Measurements from ENCODE around the gene HDAC2. TPM values are rescaled to one million over a fixed set of nuclear protein-coding genes. Genes with fewer than 3 reads are reported as not detected.

Gene HDAC2
- 10 to 100 TPM; 37.9 to 72.7 (median 49.8) TPM for total RNA-seq

DNA sequence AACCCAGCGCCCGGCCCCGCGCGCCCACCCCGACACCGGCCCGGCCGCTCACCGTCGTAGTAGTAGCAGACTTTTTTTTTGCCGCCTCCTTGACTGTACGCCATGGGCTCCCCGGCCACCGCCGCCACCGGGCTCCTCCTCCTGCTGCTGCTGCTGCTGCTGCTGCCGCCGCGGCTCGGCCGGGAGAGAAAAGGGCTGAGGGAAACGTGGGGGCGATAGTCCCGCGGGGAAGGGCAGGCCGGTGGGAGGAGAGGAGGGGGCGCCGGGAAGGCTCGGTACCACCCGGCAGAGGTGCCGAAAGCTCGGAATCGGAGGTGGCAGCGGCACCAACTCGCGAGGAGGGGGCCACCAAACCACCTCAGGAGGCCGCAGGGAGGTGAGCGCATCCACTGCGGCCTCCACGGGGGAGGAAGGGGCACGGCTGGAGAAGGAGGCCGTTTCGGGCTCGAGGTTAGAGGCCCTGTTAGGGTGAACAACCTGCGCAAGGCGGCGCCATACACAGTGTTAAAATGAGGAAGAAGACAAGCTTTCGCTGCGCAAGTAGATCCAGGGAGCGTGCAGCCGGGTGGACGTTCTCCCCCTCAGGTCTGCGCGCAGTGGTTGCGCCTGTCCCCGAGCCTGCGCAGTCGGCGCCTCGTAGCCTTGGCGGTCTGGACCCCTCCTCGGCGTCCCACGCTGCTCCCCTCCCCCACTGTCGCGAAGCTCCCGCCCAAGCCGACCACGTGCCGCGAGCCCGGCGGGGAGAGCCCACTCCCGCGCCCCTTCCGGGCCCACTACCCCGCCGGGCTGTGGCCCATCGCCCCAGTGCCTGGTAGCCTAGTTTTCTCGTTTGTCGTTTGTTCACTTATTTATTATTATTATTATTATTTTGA is at the start of gene HDAC2:
TSS of gene HDAC2 (minus strand) at position 344 of the 872 bp plus-strand sequence. CDS start at position 104, 240 bp downstream.
- TF ChIP-seq, protein P1, sequence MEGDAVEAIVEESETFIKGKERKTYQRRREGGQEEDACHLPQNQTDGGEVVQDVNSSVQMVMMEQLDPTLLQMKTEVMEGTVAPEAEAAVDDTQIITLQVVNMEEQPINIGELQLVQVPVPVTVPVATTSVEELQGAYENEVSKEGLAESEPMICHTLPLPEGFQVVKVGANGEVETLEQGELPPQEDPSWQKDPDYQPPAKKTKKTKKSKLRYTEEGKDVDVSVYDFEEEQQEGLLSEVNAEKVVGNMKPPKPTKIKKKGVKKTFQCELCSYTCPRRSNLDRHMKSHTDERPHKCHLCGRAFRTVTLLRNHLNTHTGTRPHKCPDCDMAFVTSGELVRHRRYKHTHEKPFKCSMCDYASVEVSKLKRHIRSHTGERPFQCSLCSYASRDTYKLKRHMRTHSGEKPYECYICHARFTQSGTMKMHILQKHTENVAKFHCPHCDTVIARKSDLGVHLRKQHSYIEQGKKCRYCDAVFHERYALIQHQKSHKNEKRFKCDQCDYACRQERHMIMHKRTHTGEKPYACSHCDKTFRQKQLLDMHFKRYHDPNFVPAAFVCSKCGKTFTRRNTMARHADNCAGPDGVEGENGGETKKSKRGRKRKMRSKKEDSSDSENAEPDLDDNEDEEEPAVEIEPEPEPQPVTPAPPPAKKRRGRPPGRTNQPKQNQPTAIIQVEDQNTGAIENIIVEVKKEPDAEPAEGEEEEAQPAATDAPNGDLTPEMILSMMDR (IDR thresholded peaks at IDR 0.05; ENCODE audit: low read depth), result no peak

DNA sequence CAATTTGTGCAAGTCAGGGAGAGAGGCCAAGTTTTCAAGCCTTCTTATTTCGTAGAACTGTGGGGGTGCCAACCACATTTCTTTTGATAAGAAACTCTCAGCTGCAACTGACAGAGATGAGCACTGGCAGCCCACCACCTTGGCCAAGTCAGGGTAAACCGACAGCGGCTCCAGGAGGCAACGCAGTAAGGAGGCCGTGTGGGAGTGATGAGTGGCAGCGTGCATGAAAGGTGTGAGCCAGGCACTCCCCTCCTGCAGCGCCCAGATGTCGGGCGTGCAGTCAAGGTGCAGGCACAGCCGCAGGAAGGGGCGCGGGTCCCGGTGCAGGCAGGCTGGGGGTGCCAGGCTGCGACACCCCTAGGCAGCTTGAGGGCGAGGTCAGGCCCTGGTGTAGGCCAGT is 49.2 kb upstream of the HDAC2 start:
- TF ChIP-seq, protein P1 (IDR thresholded peaks at IDR 0.05; ENCODE audit: low read depth), result no peak

DNA sequence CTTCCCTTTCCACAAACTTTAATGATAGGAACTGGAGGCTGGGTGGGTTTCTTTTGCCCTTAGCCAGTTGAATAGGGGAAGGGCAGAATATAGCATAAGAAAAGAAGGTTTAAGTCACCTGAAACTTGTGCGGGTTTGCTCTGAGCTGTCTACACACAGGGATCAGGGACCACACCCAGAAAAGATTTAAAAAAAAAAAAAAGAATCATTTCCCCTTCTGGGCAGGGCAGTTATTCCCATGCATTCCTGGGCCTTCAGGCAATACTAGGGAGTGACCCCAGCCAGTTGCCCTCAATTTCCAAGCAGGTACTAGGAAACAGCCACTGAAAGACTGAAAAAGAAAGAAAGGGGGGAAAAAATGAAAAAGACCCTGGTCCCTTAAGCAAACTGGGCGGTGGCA is 39.6 kb upstream of the HDAC2 start:
- TF ChIP-seq, protein P1 (IDR thresholded peaks at IDR 0.05; ENCODE audit: low read depth), result no peak

DNA sequence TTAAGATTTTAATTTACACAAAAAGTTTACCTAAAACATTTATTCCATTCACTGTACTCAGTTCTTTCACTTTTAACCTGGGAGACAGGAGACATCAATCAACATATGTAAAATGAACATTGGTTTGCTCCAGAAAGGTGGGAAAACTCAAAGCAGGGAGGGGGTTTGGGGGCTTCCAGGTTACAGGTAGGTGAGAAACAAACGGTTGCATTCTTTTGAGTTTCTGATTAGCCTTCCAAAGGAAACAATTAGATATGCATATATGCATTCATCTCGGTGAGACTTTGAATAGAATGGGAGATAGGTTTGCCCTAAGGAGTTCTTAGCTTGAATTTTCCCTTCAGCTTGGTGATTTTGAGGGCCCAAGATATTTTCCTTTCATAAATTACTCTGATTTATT is 38.2 kb upstream of the HDAC2 start:
- TF ChIP-seq, protein P1 (IDR thresholded peaks at IDR 0.05; ENCODE audit: low read depth), result no peak

DNA sequence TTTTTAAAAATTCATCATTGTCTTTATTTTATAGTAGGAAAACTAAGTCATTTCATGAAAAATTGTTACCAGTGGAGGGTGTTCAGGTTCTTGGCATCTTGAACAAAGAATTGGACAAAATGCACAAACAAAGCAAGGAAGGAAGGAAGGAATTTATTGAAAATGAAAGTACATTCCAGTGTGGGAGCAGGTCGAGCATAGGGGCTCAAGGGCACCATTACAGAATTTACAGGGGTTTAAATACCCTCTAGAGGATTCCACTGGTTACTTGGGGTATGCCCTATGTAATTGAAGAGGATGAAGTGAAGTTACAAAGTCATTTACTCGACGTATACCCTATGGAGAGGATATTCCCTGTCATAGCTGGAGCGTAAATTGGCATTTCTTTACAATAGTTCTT is 37.4 kb upstream of the HDAC2 start:
- TF ChIP-seq, protein P1 (IDR thresholded peaks at IDR 0.05; ENCODE audit: low read depth), result no peak

DNA sequence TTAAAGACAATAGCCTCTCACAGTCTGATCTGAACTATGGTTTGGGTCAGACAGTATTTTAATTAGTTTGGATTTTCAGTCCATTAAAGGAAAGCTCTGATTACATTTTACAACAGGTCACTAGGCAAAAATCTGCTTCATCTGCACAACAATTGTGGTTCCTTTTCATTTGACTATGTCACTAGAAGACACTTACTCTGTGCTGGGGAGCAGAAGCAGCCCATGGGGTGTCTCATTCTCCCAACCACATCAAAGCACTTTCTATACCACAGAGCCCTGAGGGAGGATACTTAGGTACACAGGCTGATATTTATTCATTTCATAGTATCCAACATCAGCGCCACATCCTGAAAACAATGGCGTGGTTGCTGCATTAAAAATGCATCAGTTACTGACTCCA is 36.6 kb upstream of the HDAC2 start:
- TF ChIP-seq, protein P1 (IDR thresholded peaks at IDR 0.05; ENCODE audit: low read depth), result no peak

DNA sequence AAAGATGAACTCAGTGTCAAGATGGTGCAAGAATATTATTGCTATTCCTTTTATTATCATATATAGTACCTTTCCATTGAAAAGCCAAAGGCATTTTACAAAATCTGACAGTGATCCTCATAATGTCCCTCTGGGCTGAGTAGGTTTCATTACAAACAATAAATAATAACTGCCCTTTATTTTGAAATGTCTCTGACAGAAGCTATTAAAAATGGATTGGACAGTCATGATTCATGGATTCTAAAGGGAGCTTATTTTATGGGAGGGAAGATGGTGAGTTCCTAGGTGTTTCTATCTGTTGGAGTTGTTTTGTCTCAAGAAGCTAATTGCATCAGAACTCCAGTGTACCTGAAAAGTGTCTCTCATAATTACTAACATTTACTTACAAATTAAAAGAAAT is 30.4 kb upstream of the HDAC2 start:
- TF ChIP-seq, protein P1 (IDR thresholded peaks at IDR 0.05; ENCODE audit: low read depth), result no peak

All from subcutaneous adipose tissue (tissue), 4 donors.